Adipose tissue (tissue), 3 donors: ENCODE results near the gene CRTC1. TPM values are rescaled to one million over a fixed set of nuclear protein-coding genes. Genes with fewer than 3 reads are reported as not detected.

ENCODE experiments used
- polyA plus RNA-seq, 3 donors: library from polyadenylated mRNA; stranded (reverse); fragments of 200-250 nt; gene quantifications; one replicate each; pipeline ENCODE4 v1.2.3, GENCODE V29; 2013
- donor health status: healthy with polysubstance abuse.
- donor health status: Bipolar disorder and iron deficiency.
- donor health status: healthy.

CRTC1 gene
- polyA plus RNA-seq, 3 donors = 5.3 to 8.3 (median 5.4) TPM

Other genes with a start within 250 kb of the CRTC1 start
- 10 to 100 TPM; 18.3 to 55.6 (median 24.3) TPM for gene ISYNA1, start 245.5 kb upstream of the CRTC1 start, polyA plus RNA-seq
- 10 to 100 TPM in 1 of 3 donors, 1 to 10 TPM in 2; 6.5 to 25.9 (median 9.2) TPM for gene ELL, start 161.6 kb upstream of the CRTC1 start, polyA plus RNA-seq
- gene FKBP8, start 140.1 kb upstream of the CRTC1 start, polyA plus RNA-seq = 100 to 1,000 TPM in 2 of 3 donors, 10 to 100 TPM in 1; 90.8 to 352 (median 221) TPM
- gene KXD1, start 125.8 kb upstream of the CRTC1 start, polyA plus RNA-seq = 10 to 100 TPM; 63.6 to 92.0 (median 82.6) TPM
- 1,000 to 10,000 TPM in 2 of 3 donors, 100 to 1,000 TPM in 1; 844 to 1,559 (median 1,492) TPM for gene UBA52, start 111.8 kb upstream of the CRTC1 start, polyA plus RNA-seq
- 100 to 1,000 TPM in 1 of 3 donors, 10 to 100 TPM in 2; 70.9 to 101 (median 76.0) TPM for gene REX1BD, start 94.9 kb upstream of the CRTC1 start, polyA plus RNA-seq
- gene CRLF1, start 76.9 kb upstream of the CRTC1 start, polyA plus RNA-seq = 10 to 100 TPM in 2 of 3 donors, 1 to 10 TPM in 1; 7.0 to 57.6 (median 10.1) TPM
- gene TMEM59L, start 70.8 kb upstream of the CRTC1 start, polyA plus RNA-seq = 1 to 10 TPM in 2 of 3 donors, under 1 TPM in 1; 0.61 to 3.3 (median 2.0) TPM
- gene KLHL26, start 46.7 kb upstream of the CRTC1 start, polyA plus RNA-seq = 1 to 10 TPM; 4.8 to 7.9 (median 6.6) TPM
- gene COMP, start 107.6 kb downstream of the CRTC1 start, polyA plus RNA-seq = 1 to 10 TPM in 1 of 3 donors, under 1 TPM in 2; 0.24 to 3.4 (median 0.52) TPM
- gene UPF1, start 148.3 kb downstream of the CRTC1 start, polyA plus RNA-seq = 10 to 100 TPM; 28.5 to 45.5 (median 35.2) TPM
- 1 to 10 TPM in 1 of 3 donors, under 1 TPM in 2; 0.24 to 1.0 (median 0.31) TPM for gene CERS1, start 212.5 kb downstream of the CRTC1 start, polyA plus RNA-seq
- 100 to 1,000 TPM; 139 to 193 (median 188) TPM for gene COPE, start 235.7 kb downstream of the CRTC1 start, polyA plus RNA-seq
- 10 to 100 TPM; 45.9 to 59.4 (median 55.4) TPM for gene DDX49, start 236.0 kb downstream of the CRTC1 start, polyA plus RNA-seq